ENCODE measurements around the gene RIN3. TPM values are rescaled to one million over a fixed set of nuclear protein-coding genes. Genes with fewer than 3 reads are reported as not detected.
A peak's percentile ranks its signal among the peaks of the same experiment; 100 is the strongest.

The RIN3 gene
- total RNA-seq, 1 donor from 2014 or later = 28.0 TPM

GRCh38 chr14:92525322-92526095 lies 11.9 kb downstream of the RIN3 start:
- Histone ChIP-seq H3K36me3 (ENCODE audit: insufficient read depth, low read length) (no peaks in the 10 kb centered on the region), H3K4me3 (ENCODE audit: insufficient read depth, low read depth, low read length) (no peak overlapping the region), H3K27ac (ENCODE audit: low read depth, low read length) (no peak overlapping the region), H3K4me2 (ENCODE audit: low read length) (no peak overlapping the region), H3K9me3 (ENCODE audit: insufficient read depth, low read depth, low read length) (no peaks in the 10 kb centered on the region), H2AFZ (ENCODE audit: low read depth, low read length) (no peak overlapping the region), H3K4me1 (ENCODE audit: insufficient read depth, low read length) (no peaks in the 10 kb centered on the region), H4K20me1 (ENCODE audit: insufficient read depth, low read length) (peaks cover 46% of the 10 kb centered on the region), H3K9ac (ENCODE audit: low read length) (no peak overlapping the region), H3K27me3 (ENCODE audit: insufficient read depth, low read length) (no peaks in the 10 kb centered on the region), H3K79me2 (ENCODE audit: insufficient read depth, low read length) (peaks cover 51% of the 10 kb centered on the region)
- no peaks in the 10 kb centered on the region for H3K9me3 Mint-ChIP-seq (ENCODE audit: unreplicated experiment)
- peaks cover 6% of the 10 kb centered on the region for H3K4me1 Mint-ChIP-seq (ENCODE audit: low read depth, unreplicated experiment)
- peaks cover 14% of the 10 kb centered on the region for H3K36me3 Mint-ChIP-seq (ENCODE audit: low read depth, unreplicated experiment)
- H3K27ac Mint-ChIP-seq (ENCODE audit: unreplicated experiment) = no peak overlapping the region
- TF ChIP-seq EZH2 (IDR thresholded peaks at IDR 0.05; ENCODE audit: insufficient read depth, low read length) = no peak
- TF ChIP-seq, protein P1, sequence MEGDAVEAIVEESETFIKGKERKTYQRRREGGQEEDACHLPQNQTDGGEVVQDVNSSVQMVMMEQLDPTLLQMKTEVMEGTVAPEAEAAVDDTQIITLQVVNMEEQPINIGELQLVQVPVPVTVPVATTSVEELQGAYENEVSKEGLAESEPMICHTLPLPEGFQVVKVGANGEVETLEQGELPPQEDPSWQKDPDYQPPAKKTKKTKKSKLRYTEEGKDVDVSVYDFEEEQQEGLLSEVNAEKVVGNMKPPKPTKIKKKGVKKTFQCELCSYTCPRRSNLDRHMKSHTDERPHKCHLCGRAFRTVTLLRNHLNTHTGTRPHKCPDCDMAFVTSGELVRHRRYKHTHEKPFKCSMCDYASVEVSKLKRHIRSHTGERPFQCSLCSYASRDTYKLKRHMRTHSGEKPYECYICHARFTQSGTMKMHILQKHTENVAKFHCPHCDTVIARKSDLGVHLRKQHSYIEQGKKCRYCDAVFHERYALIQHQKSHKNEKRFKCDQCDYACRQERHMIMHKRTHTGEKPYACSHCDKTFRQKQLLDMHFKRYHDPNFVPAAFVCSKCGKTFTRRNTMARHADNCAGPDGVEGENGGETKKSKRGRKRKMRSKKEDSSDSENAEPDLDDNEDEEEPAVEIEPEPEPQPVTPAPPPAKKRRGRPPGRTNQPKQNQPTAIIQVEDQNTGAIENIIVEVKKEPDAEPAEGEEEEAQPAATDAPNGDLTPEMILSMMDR (IDR thresholded peaks at IDR 0.05; ENCODE audit: insufficient read depth, low read depth, low read length) = no peak
- FAIRE-seq (no peak), DNase-seq (ENCODE audit: low read depth) (no peak)
- no peaks in the 10 kb centered on the region for H3K27me3 Mint-ChIP-seq (ENCODE audit: low read depth, unreplicated experiment)
- no peak overlapping the region for H3K4me3 Mint-ChIP-seq (ENCODE audit: unreplicated experiment)

DNA sequence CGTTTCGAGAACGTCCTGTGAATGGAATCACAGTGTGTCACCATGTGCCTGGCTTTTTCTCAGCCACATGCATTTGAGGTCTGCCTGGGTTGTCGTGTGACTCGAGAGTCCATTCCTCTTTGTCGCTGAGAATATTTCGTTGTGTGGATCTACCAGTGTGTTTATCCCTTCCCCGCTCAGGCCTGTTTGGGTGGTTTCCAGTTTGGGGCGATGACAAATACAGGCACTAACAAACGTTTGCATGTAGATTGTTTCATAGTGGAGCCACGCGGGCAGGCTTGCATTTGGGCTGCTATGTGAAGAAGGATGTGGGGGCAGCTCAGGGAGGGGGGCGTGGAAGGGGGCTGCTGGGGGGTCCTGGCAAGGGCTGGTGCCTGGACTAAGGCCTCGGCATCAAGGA lies 14.1 kb downstream of the RIN3 start:
- TF ChIP-seq, protein P1 (IDR thresholded peaks at IDR 0.05; ENCODE audit: insufficient read depth, low read depth, low read length) = no peak
- no peak for TF ChIP-seq EZH2 (IDR thresholded peaks at IDR 0.05; ENCODE audit: insufficient read depth, low read length)
- Mint-ChIP-seq H3K4me3 (ENCODE audit: unreplicated experiment) (no peak overlapping the region), H3K27me3 (ENCODE audit: low read depth, unreplicated experiment) (no peaks in the 10 kb centered on the region), H3K4me1 (ENCODE audit: low read depth, unreplicated experiment) (peaks cover 13% of the 10 kb centered on the region), H3K36me3 (ENCODE audit: low read depth, unreplicated experiment) (peaks cover 2% of the 10 kb centered on the region), H3K27ac (ENCODE audit: unreplicated experiment) (no peak overlapping the region), H3K9me3 (ENCODE audit: unreplicated experiment) (no peaks in the 10 kb centered on the region)
- no peak overlapping the region for H3K4me3 ChIP-seq (ENCODE audit: insufficient read depth, low read depth, low read length)
- H3K4me2 ChIP-seq (ENCODE audit: low read length) = no peak overlapping the region
- no peak overlapping the region for H2AFZ ChIP-seq (ENCODE audit: low read depth, low read length)
- no peak overlapping the region for H3K27ac ChIP-seq (ENCODE audit: low read depth, low read length)
- H3K79me2 ChIP-seq (ENCODE audit: insufficient read depth, low read length) = peaks cover 46% of the 10 kb centered on the region
- H3K9ac ChIP-seq (ENCODE audit: low read length) = no peak overlapping the region
- no peaks in the 10 kb centered on the region for H3K36me3 ChIP-seq (ENCODE audit: insufficient read depth, low read length)
- peaks cover 40% of the 10 kb centered on the region for H4K20me1 ChIP-seq (ENCODE audit: insufficient read depth, low read length)
- H3K4me1 ChIP-seq (ENCODE audit: insufficient read depth, low read length) = peaks cover 4% of the 10 kb centered on the region
- peak; percentile 46 for DNase-seq (ENCODE audit: low read depth)
- FAIRE-seq = no peak
- no peaks in the 10 kb centered on the region for H3K27me3 ChIP-seq (ENCODE audit: insufficient read depth, low read length)
- no peaks in the 10 kb centered on the region for H3K9me3 ChIP-seq (ENCODE audit: insufficient read depth, low read depth, low read length)

GRCh38 chr14:92528486-92529100 lies 15.0 kb downstream of the RIN3 start:
- Histone ChIP-seq H3K27ac (ENCODE audit: low read depth, low read length) (no peak overlapping the region), H3K4me3 (ENCODE audit: insufficient read depth, low read depth, low read length) (no peak overlapping the region), H3K9ac (ENCODE audit: low read length) (no peak overlapping the region), H3K27me3 (ENCODE audit: insufficient read depth, low read length) (no peaks in the 10 kb centered on the region), H3K9me3 (ENCODE audit: insufficient read depth, low read depth, low read length) (no peaks in the 10 kb centered on the region), H3K4me2 (ENCODE audit: low read length) (no peak overlapping the region), H2AFZ (ENCODE audit: low read depth, low read length) (no peak overlapping the region), H3K79me2 (ENCODE audit: insufficient read depth, low read length) (peaks cover 46% of the 10 kb centered on the region), H3K4me1 (ENCODE audit: insufficient read depth, low read length) (peaks cover 4% of the 10 kb centered on the region), H4K20me1 (ENCODE audit: insufficient read depth, low read length) (peaks cover 41% of the 10 kb centered on the region), H3K36me3 (ENCODE audit: insufficient read depth, low read length) (no peaks in the 10 kb centered on the region)
- no peak for TF ChIP-seq EZH2 (IDR thresholded peaks at IDR 0.05; ENCODE audit: insufficient read depth, low read length)
- TF ChIP-seq, protein P1 (IDR thresholded peaks at IDR 0.05; ENCODE audit: insufficient read depth, low read depth, low read length) = no peak
- FAIRE-seq = no peak
- Mint-ChIP-seq H3K4me3 (ENCODE audit: unreplicated experiment) (no peak overlapping the region), H3K27me3 (ENCODE audit: low read depth, unreplicated experiment) (no peaks in the 10 kb centered on the region), H3K36me3 (ENCODE audit: low read depth, unreplicated experiment) (peaks cover 2% of the 10 kb centered on the region), H3K27ac (ENCODE audit: unreplicated experiment) (no peak overlapping the region), H3K4me1 (ENCODE audit: low read depth, unreplicated experiment) (peaks cover 17% of the 10 kb centered on the region), H3K9me3 (ENCODE audit: unreplicated experiment) (no peaks in the 10 kb centered on the region)
- DNase-seq (ENCODE audit: low read depth) = no peak

Measured in astrocyte (in vitro differentiated cells and primary cell).